Peyer's patch (tissue), 4 donors: ENCODE measurements around the gene SDC4.

ENCODE experiments used
- CTCF ChIP-seq, 6 experiments: fragments of 450-650 bp in 4 of 6; fragments of 200-600 bp in 2 of 6; sonication (generic) in 1 of 6; IDR thresholded peaks; one replicate each; pipeline ENCODE4 v1.5.1; 2017 to 2019; ENCODE audit warnings: antibody characterized with exemption in 6 of 6, mild to moderate bottlenecking in 3 of 6, moderate library complexity in 1 of 6
- POLR2A ChIP-seq, 2 donors: fragments of 450-650 bp; IDR thresholded peaks; one replicate each; pipeline ENCODE4 v1.5.1; 2017; ENCODE audit warnings: antibody characterized with exemption in 2 of 2, mild to moderate bottlenecking in 2 of 2, moderate library complexity in 2 of 2

DNA sequence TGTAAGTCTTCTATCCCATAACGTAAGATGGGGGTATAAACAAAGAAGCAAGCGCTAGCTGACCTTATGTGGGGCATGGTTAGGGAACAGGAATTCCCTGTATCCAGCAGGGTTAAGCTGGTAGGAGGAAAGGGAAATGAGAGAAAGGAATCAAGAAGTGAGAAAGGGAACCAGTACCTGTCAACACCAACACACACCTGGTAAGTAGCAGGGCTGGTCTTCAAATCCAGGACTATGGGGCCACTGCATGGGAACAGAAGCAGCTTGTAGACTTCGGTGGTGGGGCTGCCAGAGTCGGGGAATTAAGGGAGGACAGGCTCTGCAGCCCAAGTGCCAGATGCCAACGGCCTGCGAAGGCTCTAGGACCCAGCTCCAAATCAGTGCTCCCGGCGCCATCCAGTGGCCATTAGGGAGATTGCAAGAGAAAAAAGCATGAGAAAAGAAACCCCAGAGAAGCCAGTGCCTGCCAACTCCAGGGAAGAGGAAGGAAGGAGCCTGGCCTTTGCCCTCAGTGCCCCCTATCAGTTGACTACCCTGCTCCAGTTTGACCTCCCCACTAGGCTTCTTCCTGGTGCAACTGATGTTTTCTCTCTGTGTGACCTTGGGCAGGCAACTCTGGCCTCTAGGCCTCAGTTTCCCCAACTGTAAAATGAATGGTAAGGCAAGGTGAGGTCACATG lies 57.4 kb downstream of the SDC4 start:
- TF ChIP-seq CTCF (IDR thresholded peaks at IDR 0.05) (peak; percentile 44 to 89 (median 75)), POLR2A (IDR thresholded peaks at IDR 0.05) (no peak)
